Caco-2 (cell line): ENCODE results near the gene SAFB2. TPM values are rescaled to one million over a fixed set of nuclear protein-coding genes. Genes with fewer than 3 reads are reported as not detected.

ENCODE experiments used
- BruUV-seq: library from RNA; stranded (reverse); fragments of 400-500 nt; replicated peaks from 2 replicates; lab custom pipeline; 2021; lab: Mats Ljungman, UMichigan
- CTCF ChIA-PET: fragments of 300-600 bp; sonication (Branson Sonifier 250); formaldehyde crosslinking; loops from one replicate; lab custom pipeline; 2022; ENCODE audit warnings: antibody characterized with exemption; lab: Charles Lee
- POLR2A ChIA-PET: fragments of 300-600 bp; sonication (Branson Sonifier 250); formaldehyde crosslinking; loops from one replicate; lab custom pipeline; 2022; ENCODE audit warnings: antibody characterized with exemption; lab: Charles Lee
- DNase-seq, 2 experiments: peaks; one replicate each; pipeline versions ENCODE4 v3.0.0 to v3.0.0-alpha.2; 2020 to 2022
- H3K27me3 ChIP-seq: replicated peaks from 2 replicates; pipeline ENCODE4 v1.6.0; 2011; ENCODE audit warnings: low read length; ENCODE audit not compliant: control insufficient read depth, insufficient read depth
- H3K36me3 ChIP-seq: 2 replicates; pipeline ENCODE4 v1.5.1; 2011; ENCODE audit warnings: low read length; ENCODE audit not compliant: control insufficient read depth, insufficient read depth
- H3K4me1 ChIP-seq: fragments of 250-450 bp; sonication (Bioruptor Pico); 2 replicates; pipeline ENCODE4 v1.5.1; 2020; ENCODE audit warnings: mild to moderate bottlenecking
- H3K4me3 ChIP-seq: 2 replicates; pipeline ENCODE4 v1.5.1; 2011; ENCODE audit warnings: low read depth, mild to moderate bottlenecking, control low read depth, low read length
- H3K9me3 ChIP-seq: fragments of 250-450 bp; sonication (Bioruptor Pico); 2 replicates; pipeline ENCODE4 v1.5.1; 2020; ENCODE audit warnings: mild to moderate bottlenecking, moderate library complexity
- H3K27ac Mint-ChIP-seq: one replicate; pipeline ENCODE4 v1.8.0; 2022; ENCODE audit warnings: mixed read lengths; ENCODE audit not compliant: unreplicated experiment
- H3K27me3 Mint-ChIP-seq: one replicate; pipeline ENCODE4 v1.8.0; 2022; ENCODE audit warnings: mixed read lengths; ENCODE audit not compliant: insufficient read depth, unreplicated experiment
- H3K36me3 Mint-ChIP-seq: one replicate; pipeline ENCODE4 v1.8.0; 2022; ENCODE audit warnings: mild to moderate bottlenecking, mixed read lengths; ENCODE audit not compliant: insufficient read depth, unreplicated experiment
- H3K4me1 Mint-ChIP-seq: one replicate; pipeline ENCODE4 v1.8.0; 2022; ENCODE audit warnings: low read depth, mixed read lengths; ENCODE audit not compliant: unreplicated experiment
- H3K4me3 Mint-ChIP-seq: one replicate; pipeline ENCODE4 v1.8.0; 2022; ENCODE audit warnings: mild to moderate bottlenecking, moderate library complexity, mixed read lengths; ENCODE audit not compliant: unreplicated experiment
- H3K9me3 Mint-ChIP-seq: one replicate; pipeline ENCODE4 v1.8.0; 2022; ENCODE audit warnings: mixed read lengths; ENCODE audit not compliant: unreplicated experiment
- intact Hi-C: fragments of 100-400 bp; cut with micrococcal nuclease; formaldehyde crosslinking; loops from one replicate; pipeline ENCODE4 v1.10.0; 2022; ENCODE audit not compliant: unreplicated experiment
- total RNA-seq: library from RNA; stranded (reverse); gene quantifications from 2 replicates; pipeline ENCODE4 v1.2.3, GENCODE V29; 2022
- TF ChIP-seq, protein P1 (sequence below), 2 experiments: fragments of 200-600 bp in 1 of 2; IDR thresholded peaks; 1 replicate in 1 of 2; 2 replicates in 1 of 2; pipeline versions ENCODE4 v1.5.1 to v1.8.0; 2011 to 2022; ENCODE audit warnings: antibody characterized with exemption in 1 of 2, control low read depth in 1 of 2, inconsistent platforms in 1 of 2, low read depth in 1 of 2, low read length in 1 of 2, mild to moderate bottlenecking in 1 of 2, moderate library complexity in 1 of 2; ENCODE audit not compliant: insufficient read depth in 1 of 2, severe bottlenecking in 1 of 2, unreplicated experiment in 1 of 2

SAFB2 gene
- total RNA-seq, 1 experiment from 2014 or later: 81.3 TPM

GRCh38 chr19:5607318-5608275 lies 15.0 kb downstream of the SAFB2 start:
- ChIA-PET POLR2A (no interaction called here), CTCF (no interaction called here)
- intact Hi-C loops: no loop called here
- no peaks in the 10 kb centered on the region for H3K4me1 ChIP-seq
- TF ChIP-seq, protein P1, sequence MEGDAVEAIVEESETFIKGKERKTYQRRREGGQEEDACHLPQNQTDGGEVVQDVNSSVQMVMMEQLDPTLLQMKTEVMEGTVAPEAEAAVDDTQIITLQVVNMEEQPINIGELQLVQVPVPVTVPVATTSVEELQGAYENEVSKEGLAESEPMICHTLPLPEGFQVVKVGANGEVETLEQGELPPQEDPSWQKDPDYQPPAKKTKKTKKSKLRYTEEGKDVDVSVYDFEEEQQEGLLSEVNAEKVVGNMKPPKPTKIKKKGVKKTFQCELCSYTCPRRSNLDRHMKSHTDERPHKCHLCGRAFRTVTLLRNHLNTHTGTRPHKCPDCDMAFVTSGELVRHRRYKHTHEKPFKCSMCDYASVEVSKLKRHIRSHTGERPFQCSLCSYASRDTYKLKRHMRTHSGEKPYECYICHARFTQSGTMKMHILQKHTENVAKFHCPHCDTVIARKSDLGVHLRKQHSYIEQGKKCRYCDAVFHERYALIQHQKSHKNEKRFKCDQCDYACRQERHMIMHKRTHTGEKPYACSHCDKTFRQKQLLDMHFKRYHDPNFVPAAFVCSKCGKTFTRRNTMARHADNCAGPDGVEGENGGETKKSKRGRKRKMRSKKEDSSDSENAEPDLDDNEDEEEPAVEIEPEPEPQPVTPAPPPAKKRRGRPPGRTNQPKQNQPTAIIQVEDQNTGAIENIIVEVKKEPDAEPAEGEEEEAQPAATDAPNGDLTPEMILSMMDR (IDR thresholded peaks at IDR 0.05; ENCODE audit: insufficient read depth in 1 of 2, low read depth in 1 of 2, low read length in 1 of 2, severe bottlenecking in 1 of 2, unreplicated experiment in 1 of 2): no peak
- peaks cover 82% of the 10 kb centered on the region for H3K36me3 Mint-ChIP-seq
- H3K27me3 Mint-ChIP-seq: no peaks in the 10 kb centered on the region
- no peak for DNase-seq
- no peaks in the 10 kb centered on the region for H3K9me3 Mint-ChIP-seq
- H3K27me3 ChIP-seq: no peaks in the 10 kb centered on the region
- H3K4me3 ChIP-seq: no peak overlapping the region
- no peaks in the 10 kb centered on the region for H3K4me1 Mint-ChIP-seq
- BruUV-seq: no TSS peak
- H3K27ac Mint-ChIP-seq: no peak overlapping the region
- H3K4me3 Mint-ChIP-seq: no peak overlapping the region
- no peaks in the 10 kb centered on the region for H3K36me3 ChIP-seq
- no peaks in the 10 kb centered on the region for H3K9me3 ChIP-seq

GRCh38 chr19:5605362-5605761 lies 17.2 kb downstream of the SAFB2 start:
- BruUV-seq: no TSS peak

GRCh38 chr19:5603626-5604025 lies 18.9 kb downstream of the SAFB2 start:
- TF ChIP-seq, protein P1 (IDR thresholded peaks at IDR 0.05; ENCODE audit: insufficient read depth in 1 of 2, low read depth in 1 of 2, low read length in 1 of 2, severe bottlenecking in 1 of 2, unreplicated experiment in 1 of 2): no peak
- H3K9me3 Mint-ChIP-seq: no peaks in the 10 kb centered on the region
- intact Hi-C loops: no loop called here
- peaks cover 85% of the 10 kb centered on the region for H3K36me3 Mint-ChIP-seq
- POLR2A ChIA-PET: no interaction called here
- no peaks in the 10 kb centered on the region for H3K9me3 ChIP-seq
- H3K27ac Mint-ChIP-seq: no peak overlapping the region
- no peaks in the 10 kb centered on the region for H3K27me3 Mint-ChIP-seq
- no peaks in the 10 kb centered on the region for H3K4me1 ChIP-seq
- no TSS peak for BruUV-seq
- H3K4me3 ChIP-seq: no peak overlapping the region
- H3K36me3 ChIP-seq: peaks cover 2% of the 10 kb centered on the region
- H3K4me3 Mint-ChIP-seq: no peak overlapping the region
- H3K4me1 Mint-ChIP-seq: no peaks in the 10 kb centered on the region
- DNase-seq: no peak
- CTCF ChIA-PET: no interaction called here
- no peaks in the 10 kb centered on the region for H3K27me3 ChIP-seq

More at GRCh38 chr19:5605362-5605761, 17.2 kb downstream of the SAFB2 start:
- Mint-ChIP-seq H3K36me3 (peaks cover 85% of the 10 kb centered on the region), H3K27ac (peak overlapping the region; percentile 40), H3K27me3 (no peaks in the 10 kb centered on the region), H3K9me3 (no peaks in the 10 kb centered on the region), H3K4me3 (no peak overlapping the region), H3K4me1 (no peaks in the 10 kb centered on the region)
- Histone ChIP-seq H3K27me3 (no peaks in the 10 kb centered on the region), H3K9me3 (no peaks in the 10 kb centered on the region), H3K4me3 (no peak overlapping the region), H3K36me3 (no peaks in the 10 kb centered on the region; the same call in 1 of the 2 replicates), H3K4me1 (no peaks in the 10 kb centered on the region)
- POLR2A ChIA-PET: interaction anchor here (0.6 kb wide), 1 partner anchor 9 kb away, joined by 6 read pairs; no protein-coding TSS in a partner anchor
- intact Hi-C loops: no loop called here
- DNase-seq: no peak
- CTCF ChIA-PET: no interaction called here
- TF ChIP-seq, protein P1 (IDR thresholded peaks at IDR 0.05; ENCODE audit: insufficient read depth in 1 of 2, low read depth in 1 of 2, low read length in 1 of 2, severe bottlenecking in 1 of 2, unreplicated experiment in 1 of 2): no peak
